GM21381 (cell line): ENCODE data around the gene PLEKHM2.

Experiments
- ATAC-seq: cut with Tn5 transposase; IDR thresholded peaks from one replicate; pipeline ENCODE4 v1.9.1; 2021; ENCODE audit warnings: mild to moderate bottlenecking, moderate library complexity; ENCODE audit not compliant: unreplicated experiment

PLEKHM2 gene

DNA sequence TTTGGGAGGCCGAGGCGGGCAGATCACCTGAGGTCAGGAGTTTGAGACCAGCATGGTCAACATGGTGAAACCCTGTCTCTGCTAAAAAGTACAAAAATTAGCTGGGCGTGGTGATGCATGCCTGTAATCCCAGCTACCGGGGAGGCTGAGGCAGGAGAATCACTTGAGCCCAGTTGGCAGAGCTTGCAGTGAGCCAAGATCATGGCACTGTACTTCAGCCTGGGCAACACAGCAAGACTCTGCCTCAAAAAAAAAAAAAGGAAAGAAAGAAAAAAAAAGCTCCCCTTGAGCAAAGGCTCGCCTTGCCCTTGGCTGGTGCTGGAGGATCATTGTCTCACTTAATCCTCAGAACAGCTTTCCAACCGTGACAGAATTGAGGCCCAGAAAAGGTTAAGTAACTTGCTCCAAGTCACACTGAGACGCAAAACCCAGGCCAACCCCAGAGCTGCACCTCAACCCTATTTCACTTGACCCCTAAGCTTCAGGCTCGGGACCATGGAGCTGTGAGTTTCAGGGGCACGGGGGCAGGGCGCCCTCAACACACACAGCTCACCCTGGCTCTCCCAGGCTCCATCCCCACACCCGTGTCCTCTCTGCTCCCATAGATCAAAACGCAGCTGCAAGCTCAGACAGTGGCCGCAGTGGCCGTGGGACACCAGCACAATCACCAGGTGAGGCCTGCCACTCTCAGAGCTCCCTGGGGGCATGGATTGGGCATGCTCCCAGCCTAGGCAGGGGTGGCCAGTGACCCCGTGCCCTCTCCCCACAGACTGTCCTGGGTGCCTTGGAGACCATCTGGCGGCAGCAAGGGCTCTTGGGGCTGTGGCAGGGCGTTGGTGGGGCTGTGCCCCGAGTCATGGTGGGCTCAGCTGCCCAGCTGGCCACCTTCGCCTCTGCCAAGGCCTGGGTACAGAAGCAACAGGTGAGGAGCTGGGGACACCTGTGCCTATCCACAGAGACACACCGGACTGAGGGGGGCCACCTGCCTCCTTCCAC, 53.5 kb downstream of the PLEKHM2 start:
- ATAC-seq: no peak

DNA sequence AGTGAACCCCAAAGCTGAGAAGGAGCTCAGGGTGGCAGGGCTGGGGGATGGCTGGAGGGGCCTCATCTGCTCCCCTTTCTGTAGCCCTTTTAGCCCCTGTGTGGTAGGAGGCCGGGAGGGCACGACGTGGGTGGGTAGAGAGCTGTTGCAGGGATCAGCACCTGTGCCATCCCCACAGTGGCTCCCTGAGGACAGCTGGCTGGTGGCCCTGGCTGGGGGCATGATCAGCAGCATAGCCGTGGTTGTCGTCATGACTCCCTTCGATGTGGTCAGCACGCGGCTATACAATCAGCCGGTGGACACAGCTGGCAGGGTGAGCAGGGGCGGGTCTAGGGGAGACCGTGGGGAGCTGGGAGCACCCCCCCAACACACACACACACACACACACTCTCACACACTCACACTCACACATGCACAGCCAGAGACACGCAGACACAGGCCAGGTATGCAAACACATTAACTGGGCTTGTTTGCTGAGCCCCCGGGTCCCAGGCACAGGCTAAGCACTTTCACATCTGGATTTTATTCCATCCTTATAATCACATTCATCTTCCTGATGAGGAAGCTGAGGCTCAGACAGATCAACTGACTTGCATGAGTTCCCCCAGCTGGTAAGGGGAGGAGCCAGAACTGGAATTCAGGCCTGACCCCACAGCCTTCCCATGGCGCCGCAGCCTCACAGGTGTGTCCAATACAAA, 54.4 kb downstream of the PLEKHM2 start:
- no peak for ATAC-seq

DNA sequence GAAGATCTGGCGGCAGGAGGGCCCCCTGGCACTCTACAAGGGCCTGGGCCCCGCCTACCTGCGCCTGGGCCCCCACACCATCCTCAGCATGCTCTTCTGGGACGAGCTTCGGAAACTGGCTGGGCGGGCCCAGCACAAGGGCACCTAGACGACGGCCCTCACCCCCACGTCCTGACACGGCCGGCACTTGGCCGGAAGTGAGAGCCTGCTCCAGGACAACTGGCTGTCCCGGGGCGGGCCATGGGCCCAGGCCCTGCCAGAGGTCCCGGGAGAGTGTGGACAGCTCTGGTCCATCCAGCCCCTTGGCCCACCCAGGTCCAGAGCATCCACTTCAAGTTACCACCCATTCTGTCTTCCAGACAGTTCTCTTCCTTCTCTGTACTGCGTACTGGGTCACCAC, 55.1 kb downstream of the PLEKHM2 start:
- no peak for ATAC-seq

DNA sequence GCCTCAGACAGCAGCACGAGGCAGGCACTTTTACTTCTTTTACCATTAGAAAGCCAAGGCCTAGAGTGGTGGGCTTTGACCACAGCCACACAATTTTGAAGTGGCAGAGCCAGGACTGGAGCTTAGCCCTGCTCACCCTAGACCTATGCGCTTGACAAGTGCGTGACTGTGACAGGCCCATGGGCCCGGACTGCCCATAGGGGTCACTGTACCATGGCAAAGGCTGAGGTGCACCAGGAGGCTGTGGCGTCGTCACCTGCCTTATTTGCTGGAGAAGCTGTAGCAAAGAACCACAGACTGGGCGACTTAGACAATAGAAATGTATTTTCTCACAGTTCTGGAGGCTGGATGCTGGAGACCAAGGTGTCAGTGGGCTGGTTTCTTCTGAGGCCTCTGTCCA, 55.6 kb downstream of the PLEKHM2 start:
- ATAC-seq: no peak

DNA sequence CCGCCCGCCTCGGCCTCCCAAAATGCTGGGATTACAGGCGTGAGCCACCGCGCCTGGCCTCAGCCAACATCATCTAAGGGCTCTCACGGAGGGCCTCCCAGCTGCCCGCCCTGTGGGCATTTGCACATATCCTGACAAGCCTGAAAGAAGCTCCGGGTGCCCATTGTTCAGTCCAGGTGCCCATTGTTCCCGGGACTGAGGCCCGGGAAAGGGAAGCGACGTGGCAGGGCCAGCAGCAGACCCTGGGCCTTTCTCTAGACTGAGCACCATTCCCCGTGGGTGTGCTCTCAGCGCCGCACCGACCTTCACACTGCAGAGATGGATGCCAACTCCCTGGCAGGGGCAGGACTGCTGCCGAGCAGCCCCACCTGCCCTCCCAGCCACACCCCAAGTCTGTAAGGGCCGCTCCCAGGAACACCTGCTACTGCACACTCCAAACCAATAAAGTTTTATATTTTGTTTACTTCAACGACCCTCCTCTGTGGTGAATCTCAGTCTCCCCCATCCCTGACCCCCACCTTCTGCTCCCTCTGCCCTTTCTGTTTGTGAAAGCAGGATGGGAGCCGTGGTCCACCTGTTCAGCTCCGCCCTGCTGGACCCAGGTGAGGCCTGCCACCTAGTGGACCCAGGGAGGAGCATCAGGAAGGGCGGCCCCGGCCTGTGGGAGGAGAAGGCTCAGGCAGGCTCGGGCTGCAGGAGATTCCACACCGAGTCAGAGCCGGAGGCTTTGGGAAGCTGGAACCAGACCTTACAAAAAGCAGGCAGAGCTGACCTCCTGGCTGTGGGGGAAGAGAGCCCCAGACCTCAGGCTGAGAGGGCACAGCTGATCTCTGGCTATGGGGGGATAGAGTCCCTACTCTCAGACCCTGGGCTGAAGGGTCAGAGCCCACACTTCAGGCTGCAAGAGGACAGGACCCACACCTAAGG, 57.1 kb downstream of the PLEKHM2 start:
- ATAC-seq: no peak

DNA sequence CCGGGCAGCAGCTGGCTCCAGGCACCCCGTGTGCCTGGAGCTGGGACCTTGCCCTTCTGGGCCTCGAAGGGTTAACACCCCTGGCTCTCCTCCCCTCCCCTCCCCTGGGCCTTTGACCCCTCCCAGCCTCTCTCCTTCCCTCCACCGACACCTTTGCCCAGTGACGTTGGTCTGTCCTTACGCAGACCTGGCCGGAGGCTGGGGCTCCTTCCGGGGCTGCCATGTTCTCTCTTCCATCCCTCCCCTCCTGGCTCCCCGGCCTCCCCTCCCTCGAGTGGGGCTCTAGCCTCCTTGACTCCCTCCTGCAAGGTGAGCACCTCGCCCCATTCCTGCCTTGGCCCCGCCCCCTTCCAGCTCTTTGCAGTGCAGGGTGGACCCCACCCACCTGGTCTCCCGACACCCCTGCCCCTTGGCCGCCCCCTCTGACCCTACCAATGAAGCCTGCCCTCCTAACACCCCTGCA, 58.2 kb downstream of the PLEKHM2 start, which contains the start of gene TMEM82:
Gene TMEM82 (plus strand): TSS at position 161 of the 463 bp plus-strand sequence. CDS start 61 bp downstream, at position 222.
- ATAC-seq: no peak

DNA sequence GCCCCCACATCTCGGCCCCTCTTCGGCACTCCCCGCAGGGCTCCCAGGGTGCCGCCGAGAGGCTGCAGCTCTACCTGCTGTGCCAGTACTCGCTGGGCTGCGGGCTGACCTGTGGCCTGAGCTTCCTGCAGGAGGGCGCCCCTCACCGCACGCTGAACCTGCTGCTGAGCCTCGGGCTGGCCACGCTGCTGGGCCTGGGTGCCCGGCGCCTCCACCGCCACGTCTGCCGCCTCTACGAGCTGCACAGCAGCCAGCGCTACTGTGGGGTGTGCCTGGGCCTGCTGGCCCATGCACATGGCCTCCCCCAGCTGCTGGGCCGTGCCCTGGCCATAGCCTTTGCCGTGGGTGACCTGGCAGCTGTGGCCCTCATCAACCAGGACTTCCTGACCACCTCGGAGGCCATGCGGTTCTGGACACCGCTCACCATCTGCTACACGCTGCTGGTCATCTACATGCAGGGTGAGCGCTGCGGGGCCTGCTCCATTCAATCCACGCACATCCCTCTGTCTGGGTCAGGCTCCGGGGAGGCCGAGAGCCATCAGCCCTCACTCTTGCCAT, 60.1 kb downstream of the PLEKHM2 start:
- no peak for ATAC-seq

DNA sequence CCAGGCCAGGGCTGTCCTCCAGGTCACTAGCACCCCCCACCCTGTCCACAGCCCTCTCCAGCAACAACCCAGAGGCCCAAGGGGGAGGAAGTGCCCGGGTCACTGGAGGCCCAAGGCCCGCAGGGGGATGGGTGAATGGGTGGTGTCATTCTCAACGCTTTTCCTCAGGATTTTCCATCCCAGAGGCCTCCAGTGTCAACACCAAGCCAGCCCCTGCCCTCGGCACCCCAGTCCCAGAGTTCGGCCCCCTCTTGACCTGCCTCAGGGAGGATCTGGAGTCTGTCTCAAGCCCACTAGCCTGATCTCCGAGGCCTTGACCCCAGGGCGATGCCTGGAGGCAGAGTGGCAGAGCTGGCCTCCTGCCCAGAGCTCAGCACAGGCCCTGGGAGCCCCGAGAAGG, 63.3 kb downstream of the PLEKHM2 start:
- ATAC-seq: no peak

DNA sequence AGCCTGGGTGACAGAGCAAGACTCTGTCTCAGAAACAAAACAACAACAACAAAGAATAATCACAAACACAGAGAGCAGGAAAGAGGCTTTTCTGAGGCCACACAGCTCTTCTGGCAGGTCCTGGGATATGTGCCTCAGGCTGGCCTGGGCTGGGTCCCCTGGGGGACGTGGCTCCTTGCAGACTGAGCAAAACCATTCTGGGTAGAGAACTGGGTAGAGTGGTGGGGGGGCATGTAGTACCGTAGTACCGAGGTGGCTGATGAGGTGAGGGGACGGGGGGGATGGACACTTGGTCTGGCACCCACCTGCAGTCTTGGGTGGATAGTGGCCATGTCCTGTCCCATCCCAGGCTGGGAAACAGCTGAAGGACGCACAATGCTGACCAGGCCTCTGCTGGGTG, 64.1 kb downstream of the PLEKHM2 start:
- ATAC-seq: no peak

DNA sequence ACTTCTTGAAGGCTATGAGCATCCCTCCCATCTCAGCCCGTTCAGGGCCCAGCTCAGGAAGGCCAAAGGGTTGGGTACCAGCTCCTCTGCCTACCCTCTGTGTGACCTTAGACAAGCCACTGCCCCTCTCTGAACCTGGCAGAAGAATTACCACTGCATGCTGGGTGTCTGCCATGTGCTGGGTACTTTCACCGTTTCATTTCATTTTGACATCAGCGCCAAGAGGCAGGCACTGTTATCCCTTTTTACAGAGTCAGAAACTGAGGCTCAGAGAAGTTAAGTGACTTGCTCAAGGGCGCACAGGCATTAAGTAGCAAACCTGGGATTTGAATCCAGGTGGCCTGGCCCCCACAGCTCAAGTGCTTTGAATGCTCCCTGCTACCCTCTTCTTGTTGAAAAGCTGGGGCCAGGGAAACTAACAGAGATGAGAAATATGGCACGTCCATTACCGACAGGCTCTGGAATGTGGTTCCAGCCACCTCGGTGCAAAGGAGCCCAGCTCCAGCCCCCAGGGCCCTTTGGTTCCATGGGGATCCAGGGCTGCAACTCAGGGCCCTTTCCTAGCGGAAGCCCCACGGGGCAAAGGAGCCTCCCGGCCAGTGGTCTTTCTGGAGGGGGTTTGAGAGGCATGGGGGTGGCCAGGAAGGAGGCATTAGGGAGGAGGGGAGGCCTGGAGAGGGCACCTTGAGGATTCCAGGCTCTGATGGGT, 64.7 kb downstream of the PLEKHM2 start:
- no peak for ATAC-seq

DNA sequence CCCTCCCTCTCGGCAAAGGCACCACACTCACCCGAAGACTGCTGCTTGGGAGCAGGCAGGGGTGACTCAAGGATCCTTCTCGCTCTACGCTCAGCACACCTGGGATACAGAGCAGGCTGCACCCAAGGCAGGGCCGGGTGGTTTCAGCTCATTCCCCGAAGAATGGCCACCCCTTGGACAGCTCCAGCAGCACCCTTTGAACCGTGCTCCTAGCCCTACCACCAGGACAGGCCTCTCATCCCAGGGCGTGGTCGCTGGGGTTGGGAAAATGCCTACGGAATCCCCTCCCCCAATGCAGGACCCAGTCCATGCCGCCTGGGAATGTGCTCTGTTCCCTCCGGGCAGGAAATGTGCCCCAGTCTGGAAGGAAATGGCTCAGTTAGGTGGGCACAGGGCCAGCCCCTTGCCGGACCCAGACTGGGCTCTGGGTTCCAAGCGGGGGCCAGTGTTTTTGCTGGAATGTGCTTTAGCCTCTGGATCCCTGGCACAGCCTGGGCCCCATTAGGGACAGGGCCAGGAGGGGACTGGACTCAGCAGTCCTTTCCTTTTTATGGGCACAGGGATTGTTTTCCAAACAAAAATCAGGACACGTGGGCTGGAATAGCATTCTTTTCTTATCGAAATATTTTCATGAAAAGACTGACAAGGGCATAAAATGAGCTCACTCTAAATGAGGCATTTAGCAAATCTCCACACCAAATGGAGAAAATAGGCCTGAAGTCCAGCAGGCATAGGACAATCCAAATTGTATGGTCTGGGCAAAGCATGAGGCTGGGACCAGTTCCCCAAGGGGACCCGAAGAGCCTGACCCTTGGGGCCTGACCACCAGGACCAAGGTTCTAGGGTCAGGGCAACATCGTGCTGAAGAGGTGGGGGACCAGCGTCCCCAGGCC, 65.5 kb downstream of the PLEKHM2 start:
- ATAC-seq: no peak

DNA sequence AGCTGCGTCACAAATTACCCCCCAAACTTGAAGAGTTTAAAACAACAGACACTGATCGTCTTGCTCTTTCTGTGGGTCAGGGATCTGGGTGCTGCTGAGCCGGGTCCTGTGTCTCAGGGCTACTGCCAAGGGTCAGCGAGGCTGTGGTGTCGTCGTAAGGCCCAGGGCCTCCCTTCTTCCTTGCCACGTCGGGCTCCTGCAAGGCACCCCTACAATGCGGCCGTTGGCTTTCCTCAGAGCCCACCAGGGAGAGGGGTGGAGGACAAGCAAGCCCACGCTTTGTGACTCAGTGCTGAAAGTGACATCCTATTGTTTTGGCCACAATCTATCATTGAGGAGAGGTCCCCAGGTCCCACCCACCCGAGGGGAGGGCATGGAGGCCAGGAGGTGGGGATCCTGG, 66.8 kb downstream of the PLEKHM2 start:
- no peak for ATAC-seq

DNA sequence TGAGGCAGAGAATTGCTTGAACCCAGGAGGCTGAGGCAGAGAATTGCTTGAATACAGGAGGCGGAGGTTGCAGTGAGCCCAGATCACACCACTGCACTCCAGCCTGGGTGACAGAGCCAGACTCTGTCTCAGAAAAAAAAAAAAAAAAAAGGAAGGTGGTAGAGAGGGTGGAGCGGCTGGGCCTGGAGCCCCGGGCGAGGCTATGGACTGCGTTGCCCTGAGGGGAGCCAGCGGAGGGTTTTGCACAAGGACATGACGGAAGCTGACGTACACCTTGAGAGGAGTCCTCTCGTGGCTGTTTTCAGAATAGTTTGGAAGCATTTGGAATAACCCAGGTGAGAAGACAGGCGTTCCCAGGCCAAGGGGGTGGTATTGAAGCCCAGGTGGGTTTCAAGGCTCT, 67.6 kb downstream of the PLEKHM2 start:
- no peak for ATAC-seq

DNA sequence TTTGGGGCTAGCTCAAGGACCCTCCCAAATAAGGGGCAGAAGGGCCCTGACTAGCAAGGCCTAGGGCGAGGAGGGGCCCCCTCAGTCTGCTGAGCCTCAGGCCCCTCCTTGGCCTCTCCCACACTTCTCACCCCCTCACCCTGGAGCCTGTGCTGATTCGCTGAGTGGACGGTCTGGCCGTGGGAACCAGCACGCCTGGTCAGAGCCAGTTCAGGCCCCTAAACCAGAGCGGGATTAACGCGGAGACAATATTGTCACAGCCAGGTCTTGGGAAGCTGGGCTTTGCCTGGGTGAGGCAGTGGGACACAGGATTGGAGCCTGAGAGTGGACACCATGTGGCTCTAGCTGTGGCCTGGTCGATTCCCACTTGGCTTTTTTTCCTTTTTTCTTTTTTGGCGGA, 69.7 kb downstream of the PLEKHM2 start:
- ATAC-seq: no peak

DNA sequence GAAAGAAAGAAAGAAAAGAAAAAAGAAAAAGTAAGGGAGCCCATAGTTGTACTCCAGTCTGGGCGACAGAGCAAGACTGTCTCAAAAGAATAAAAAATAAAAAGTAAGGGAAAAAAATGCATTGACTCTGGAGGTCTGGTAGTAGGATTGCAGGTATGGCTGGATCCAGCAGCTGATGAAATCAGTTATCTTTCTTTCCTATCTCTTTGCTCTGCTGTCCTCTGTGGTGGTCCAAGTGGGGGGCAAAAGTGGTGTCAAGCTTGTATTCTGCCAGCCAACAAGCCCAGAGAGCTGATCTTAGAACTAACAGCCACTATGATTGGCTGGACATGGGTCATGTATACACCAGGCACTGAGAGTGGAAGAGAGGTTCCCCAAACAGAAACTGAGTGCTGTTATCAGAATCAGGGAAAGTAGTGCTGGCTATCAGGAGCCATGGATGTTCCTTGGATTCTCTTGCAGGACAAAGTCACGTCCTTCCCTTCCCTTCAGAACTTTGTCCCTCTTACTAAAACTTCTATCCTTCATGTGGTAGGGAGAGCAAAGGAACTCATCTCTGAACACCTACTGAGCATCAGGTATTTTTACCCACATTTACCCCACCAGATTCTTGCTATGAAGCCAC, 71.0 kb downstream of the PLEKHM2 start:
- no peak for ATAC-seq

DNA sequence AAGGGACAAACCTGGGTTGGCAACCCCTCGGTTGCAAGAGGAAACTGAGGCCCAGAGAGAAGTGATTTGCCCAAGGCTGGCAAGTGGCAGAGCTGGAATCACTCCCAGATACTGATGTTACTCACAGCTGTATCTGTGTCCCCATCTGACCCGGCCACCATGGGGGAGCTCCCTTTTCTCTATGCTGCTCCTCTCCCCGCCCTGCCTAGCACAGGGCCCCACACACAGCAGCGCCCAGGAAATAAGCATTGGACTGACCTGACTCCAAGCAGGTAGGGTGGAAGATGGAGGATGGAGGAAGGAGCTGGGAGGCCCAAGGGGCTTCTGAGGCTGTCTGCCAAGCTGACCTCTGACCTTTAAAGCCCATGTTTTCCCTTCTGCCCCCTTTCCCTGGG, 71.5 kb downstream of the PLEKHM2 start:
- ATAC-seq: no peak

DNA sequence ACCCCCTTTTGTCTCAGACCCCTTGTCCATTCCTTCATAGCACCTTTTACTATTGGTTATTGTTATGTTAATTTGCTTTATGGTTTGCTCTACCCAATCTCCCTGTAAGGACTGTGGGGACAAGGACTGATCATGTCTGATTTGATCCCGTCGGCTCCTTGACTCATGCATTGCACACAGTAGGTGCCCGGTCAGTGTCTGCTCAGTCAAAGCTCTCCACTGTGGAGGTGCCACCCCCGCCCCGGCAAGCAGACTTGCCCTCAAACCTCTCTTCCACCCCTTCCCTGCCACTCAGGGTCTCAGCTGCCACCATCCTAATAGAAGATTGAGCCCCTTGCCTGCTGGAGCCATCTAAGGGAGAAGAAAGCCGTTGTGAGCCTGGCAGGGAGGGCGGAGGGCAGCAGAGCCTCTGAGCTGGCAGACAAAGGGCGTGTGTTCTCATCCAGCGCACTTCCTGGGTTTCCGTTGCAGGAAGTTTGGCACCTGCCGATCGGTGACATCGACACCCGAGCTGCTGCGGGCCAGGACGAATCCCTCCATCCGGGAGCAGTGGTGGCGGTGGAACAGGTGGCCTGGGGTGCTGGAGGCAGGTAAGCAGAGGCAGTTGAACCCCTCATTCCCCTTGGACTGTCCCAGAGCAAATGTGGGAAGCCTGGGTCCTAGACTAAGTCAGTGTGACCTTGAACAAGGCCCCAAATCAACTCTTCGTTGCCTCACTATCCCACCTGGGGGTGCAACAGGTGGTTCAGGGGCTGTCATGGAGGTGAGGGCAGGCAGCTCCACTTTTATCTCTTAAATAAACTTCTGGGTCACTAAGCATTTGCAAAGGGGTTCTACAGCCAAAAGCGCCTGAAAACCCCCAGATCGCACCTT, 72.3 kb downstream of the PLEKHM2 start:
- ATAC-seq: no peak
